ENCODE measurements around the gene DEPDC1B.

DNA sequence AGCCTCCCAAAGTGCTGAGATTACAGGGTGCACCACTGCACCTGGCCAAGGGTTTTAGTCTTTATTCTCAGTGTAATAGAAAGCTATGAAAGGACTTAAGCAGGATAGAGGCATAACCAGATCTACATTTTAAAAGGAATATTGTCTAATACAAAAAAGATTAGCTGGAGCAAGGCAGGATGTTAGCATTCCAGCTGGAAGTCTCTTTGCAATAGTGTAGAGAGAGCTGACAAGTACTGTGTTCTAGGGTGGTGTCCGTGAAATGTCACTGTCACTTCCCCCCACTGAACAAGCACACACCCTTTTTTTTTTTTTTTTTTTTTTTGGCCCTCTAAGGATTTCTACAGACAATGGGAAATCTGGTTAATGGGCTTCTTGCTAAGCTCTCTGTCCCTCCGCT lies 24.2 kb upstream of the DEPDC1B start:
- TF ChIP-seq, protein P1, sequence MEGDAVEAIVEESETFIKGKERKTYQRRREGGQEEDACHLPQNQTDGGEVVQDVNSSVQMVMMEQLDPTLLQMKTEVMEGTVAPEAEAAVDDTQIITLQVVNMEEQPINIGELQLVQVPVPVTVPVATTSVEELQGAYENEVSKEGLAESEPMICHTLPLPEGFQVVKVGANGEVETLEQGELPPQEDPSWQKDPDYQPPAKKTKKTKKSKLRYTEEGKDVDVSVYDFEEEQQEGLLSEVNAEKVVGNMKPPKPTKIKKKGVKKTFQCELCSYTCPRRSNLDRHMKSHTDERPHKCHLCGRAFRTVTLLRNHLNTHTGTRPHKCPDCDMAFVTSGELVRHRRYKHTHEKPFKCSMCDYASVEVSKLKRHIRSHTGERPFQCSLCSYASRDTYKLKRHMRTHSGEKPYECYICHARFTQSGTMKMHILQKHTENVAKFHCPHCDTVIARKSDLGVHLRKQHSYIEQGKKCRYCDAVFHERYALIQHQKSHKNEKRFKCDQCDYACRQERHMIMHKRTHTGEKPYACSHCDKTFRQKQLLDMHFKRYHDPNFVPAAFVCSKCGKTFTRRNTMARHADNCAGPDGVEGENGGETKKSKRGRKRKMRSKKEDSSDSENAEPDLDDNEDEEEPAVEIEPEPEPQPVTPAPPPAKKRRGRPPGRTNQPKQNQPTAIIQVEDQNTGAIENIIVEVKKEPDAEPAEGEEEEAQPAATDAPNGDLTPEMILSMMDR (conservative IDR thresholded peaks at IDR 0.05 in 1 of 2, IDR thresholded peaks at IDR 0.05 in 1 of 2; ENCODE audit: extremely low read depth in 1 of 2, insufficient read depth in 1 of 2, low read depth in 1 of 2, low read length in 2 of 2) = no peak
- TF ChIP-seq EZH2 (IDR thresholded peaks at IDR 0.05; ENCODE audit: borderline replicate concordance, low read length) = no peak
